H1 (cell line): ENCODE measurements around the gene SRCIN1. TPM values are rescaled to one million over a fixed set of nuclear protein-coding genes. Genes with fewer than 3 reads are reported as not detected.

Source experiments
- CBX5 ChIP-seq: fragments of 300-800, 300-1000 bp; sonication (generic); IDR thresholded peaks from 2 replicates; pipeline ENCODE4 v1.7.1; 2016; ENCODE audit warnings: antibody characterized with exemption, low read length, low read depth
- CHD1 ChIP-seq: IDR thresholded peaks from 2 replicates; pipeline ENCODE4 v1.6.1; 2012; ENCODE audit warnings: low read depth, low read length, improper control_type of control experiment
- CHD7 ChIP-seq: fragments of 300-600 bp; sonication (generic); IDR thresholded peaks from 2 replicates; pipeline ENCODE4 v1.7.1; 2012; ENCODE audit warnings: low read length, moderate library complexity, mild to moderate bottlenecking, inconsistent platforms; ENCODE audit not compliant: insufficient replicate concordance
- HDAC2 ChIP-seq, 2 experiments: fragments of 300-600 bp in 1 of 2; sonication (generic) in 1 of 2; IDR thresholded peaks; 2 replicates each; pipeline ENCODE4 v1.6.1; 2011 to 2012; ENCODE audit warnings: low read depth in 2 of 2, low read length in 2 of 2, mild to moderate bottlenecking in 2 of 2, moderate library complexity in 2 of 2, borderline replicate concordance in 1 of 2, inconsistent platforms in 1 of 2
- KDM5A ChIP-seq: fragments of 200-600 bp; IDR thresholded peaks from 2 replicates; pipeline ENCODE4 v1.7.1; 2012; ENCODE audit warnings: mild to moderate bottlenecking, low read length, inconsistent platforms, mixed read lengths
- NANOG ChIP-seq: IDR thresholded peaks from 2 replicates; pipeline ENCODE4 v1.6.1; 2011; ENCODE audit warnings: low read length, low read depth, mild to moderate bottlenecking, inconsistent platforms; ENCODE audit not compliant: insufficient read depth, poor library complexity, severe bottlenecking
- RAD21 ChIP-seq, 2 experiments: IDR thresholded peaks in 1 of 2; conservative IDR thresholded peaks in 1 of 2; 2 replicates each; pipeline ENCODE4 v1.6.1; 2011; ENCODE audit warnings: low read depth in 2 of 2, low read length in 2 of 2, improper control_type of control experiment in 1 of 2, inconsistent platforms in 1 of 2, mild to moderate bottlenecking in 1 of 2, moderate library complexity in 1 of 2
- RNF2 ChIP-seq: fragments of 200-900, 300-1000 bp; sonication (generic); IDR thresholded peaks from 2 replicates; pipeline ENCODE4 v1.7.1; 2016; ENCODE audit warnings: borderline replicate concordance, low read depth, mild to moderate bottlenecking, antibody characterized with exemption, low read length; ENCODE audit not compliant: poor library complexity, severe bottlenecking; ENCODE audit errors: missing control alignments
- SP2 ChIP-seq: IDR thresholded peaks from 2 replicates; pipeline ENCODE4 v1.6.1; 2012; ENCODE audit warnings: mild to moderate bottlenecking, low read length, inconsistent platforms
- polyA plus RNA-seq, 7 experiments: library from polyadenylated mRNA; depleted of rRNA in 3 of 7; stranded (reverse) in 5 of 7; unstranded in 2 of 7; fragments of >200 nt in 5 of 7; fragments of 200-250 nt in 2 of 7; gene quantifications; 1 replicate in 5 of 7; 2 replicates in 1 of 7; 4 replicates in 1 of 7; pipeline versions ENCODE4 v1.2.1 to v1.2.3, GENCODE V29; 2011 to 2013; ENCODE audit warnings: missing spikeins in 2 of 7, mixed read lengths in 2 of 7
- total RNA-seq: library from RNA; stranded (reverse); fragmentation: NEBNext Ultra II Directional; extraction: Animal tissue kit (Norgen Biotek cat#: 25700); gene quantifications from 2 replicates; pipeline ENCODE4 v1.2.1, GENCODE V29; 2021

SRCIN1 gene
- total and polyA plus RNA-seq, 2 of the 8 experiments (the other 6 are each of a cell fraction or from before 2014, with no cell fraction given), result 2.8 to 3.8 TPM

- TF ChIP-seq CHD7 (no peak), HDAC2 (IDR thresholded peaks at IDR 0.05; ENCODE audit: borderline replicate concordance in 1 of 2, low read depth in 2 of 2, low read length in 2 of 2) (no peak), SP2 (no peak), CBX5 (no peak), NANOG (no peak), CHD1 (no peak), KDM5A (no peak), RNF2 (no peak), RAD21 (IDR thresholded peaks at IDR 0.05 in 1 of 2, conservative IDR thresholded peaks at IDR 0.05 in 1 of 2; ENCODE audit: low read depth in 2 of 2, low read length in 2 of 2) (no peak)
Measured at GRCh38 chr17:38504216-38504615, 101.5 kb downstream of the SRCIN1 start (continued).
